Activated B cell treated with CpG ODN at 0.5 μM for 24 hours (primary cell): ENCODE measurements around the gene SKP1. TPM values are rescaled to one million over a fixed set of nuclear protein-coding genes. Genes with fewer than 3 reads are reported as not detected.
"Not testable (repeated sequence)": the region's sequence is repeated elsewhere in the genome, so short reads cannot be mapped to it uniquely, and the experiment has no call there.

ENCODE experiments used
- ATAC-seq: fragments of 200-7000 bp; cut with Tn5 transposase; one replicate; pipeline ENCODE4 v1.10.0; 2021; ENCODE audit warnings: low read depth, mild to moderate bottlenecking, moderate library complexity
- CTCF ChIA-PET: fragments of 350-600 bp; sonication (Branson Sonifier 250); formaldehyde crosslinking; loops from one replicate; lab custom pipeline; 2021; ENCODE audit warnings: antibody characterized with exemption; lab: Charles Lee
- POLR2A ChIA-PET: fragments of 350-600 bp; sonication (Branson Sonifier 250); formaldehyde crosslinking; loops from one replicate; lab custom pipeline; 2021; ENCODE audit warnings: antibody characterized with exemption; lab: Charles Lee
- DNase-seq: peaks from one replicate; pipeline ENCODE4 v3.0.0; 2022
- H3K27ac Mint-ChIP-seq: one replicate; pipeline ENCODE4 v1.8.0; 2020; ENCODE audit warnings: mixed read lengths
- H3K27me3 Mint-ChIP-seq: one replicate; pipeline ENCODE4 v1.8.0; 2021; ENCODE audit warnings: mixed read lengths
- H3K36me3 Mint-ChIP-seq: one replicate; pipeline ENCODE4 v1.8.0; 2021; ENCODE audit warnings: low read depth, mixed read lengths
- H3K4me1 Mint-ChIP-seq: one replicate; pipeline ENCODE4 v1.8.0; 2021; ENCODE audit warnings: mixed read lengths
- H3K4me3 Mint-ChIP-seq: one replicate; pipeline ENCODE4 v1.8.0; 2020; ENCODE audit warnings: mild to moderate bottlenecking, mixed read lengths
- H3K9me3 Mint-ChIP-seq: one replicate; pipeline ENCODE4 v1.8.0; 2020; ENCODE audit warnings: mixed read lengths
- intact Hi-C: fragments of 100-400 bp; cut with micrococcal nuclease; formaldehyde crosslinking; loops from one replicate; pipeline ENCODE4 v1.15.1; 2024
- total RNA-seq: library from RNA; stranded (reverse); gene quantifications from 2 replicates; pipeline ENCODE4 v1.2.3, GENCODE V29; 2022
- TF ChIP-seq, protein P1 (sequence below): fragments of 200-600 bp; IDR thresholded peaks from one replicate; pipeline ENCODE4 v1.8.0; 2022; ENCODE audit warnings: antibody characterized with exemption, mild to moderate bottlenecking

The SKP1 gene
- total RNA-seq, 1 donor from 2014 or later = 211 TPM

- no peak overlapping the region for H3K27ac Mint-ChIP-seq
- no peak overlapping the region for H3K4me3 Mint-ChIP-seq
- H3K9me3 Mint-ChIP-seq = peaks cover 2% of the 10 kb centered on the region
- POLR2A ChIA-PET = interaction anchor here (0.6 to 1.0 kb wide), 3 partner anchors 14 to 1059 kb away, joined by 3 read pairs; no protein-coding TSS in a partner anchor
- DNase-seq (no peak), ATAC-seq (no peak)
- no peaks in the 10 kb centered on the region for H3K27me3 Mint-ChIP-seq
- no peaks in the 10 kb centered on the region for H3K4me1 Mint-ChIP-seq
- intact Hi-C loops = no loop called here
- TF ChIP-seq, protein P1, sequence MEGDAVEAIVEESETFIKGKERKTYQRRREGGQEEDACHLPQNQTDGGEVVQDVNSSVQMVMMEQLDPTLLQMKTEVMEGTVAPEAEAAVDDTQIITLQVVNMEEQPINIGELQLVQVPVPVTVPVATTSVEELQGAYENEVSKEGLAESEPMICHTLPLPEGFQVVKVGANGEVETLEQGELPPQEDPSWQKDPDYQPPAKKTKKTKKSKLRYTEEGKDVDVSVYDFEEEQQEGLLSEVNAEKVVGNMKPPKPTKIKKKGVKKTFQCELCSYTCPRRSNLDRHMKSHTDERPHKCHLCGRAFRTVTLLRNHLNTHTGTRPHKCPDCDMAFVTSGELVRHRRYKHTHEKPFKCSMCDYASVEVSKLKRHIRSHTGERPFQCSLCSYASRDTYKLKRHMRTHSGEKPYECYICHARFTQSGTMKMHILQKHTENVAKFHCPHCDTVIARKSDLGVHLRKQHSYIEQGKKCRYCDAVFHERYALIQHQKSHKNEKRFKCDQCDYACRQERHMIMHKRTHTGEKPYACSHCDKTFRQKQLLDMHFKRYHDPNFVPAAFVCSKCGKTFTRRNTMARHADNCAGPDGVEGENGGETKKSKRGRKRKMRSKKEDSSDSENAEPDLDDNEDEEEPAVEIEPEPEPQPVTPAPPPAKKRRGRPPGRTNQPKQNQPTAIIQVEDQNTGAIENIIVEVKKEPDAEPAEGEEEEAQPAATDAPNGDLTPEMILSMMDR = no peak
- peaks cover 83% of the 10 kb centered on the region for H3K36me3 Mint-ChIP-seq
- CTCF ChIA-PET = no interaction called here
Measured at GRCh38 chr5:134161513-134162395, 15.0 kb downstream of the SKP1 start.

DNA sequence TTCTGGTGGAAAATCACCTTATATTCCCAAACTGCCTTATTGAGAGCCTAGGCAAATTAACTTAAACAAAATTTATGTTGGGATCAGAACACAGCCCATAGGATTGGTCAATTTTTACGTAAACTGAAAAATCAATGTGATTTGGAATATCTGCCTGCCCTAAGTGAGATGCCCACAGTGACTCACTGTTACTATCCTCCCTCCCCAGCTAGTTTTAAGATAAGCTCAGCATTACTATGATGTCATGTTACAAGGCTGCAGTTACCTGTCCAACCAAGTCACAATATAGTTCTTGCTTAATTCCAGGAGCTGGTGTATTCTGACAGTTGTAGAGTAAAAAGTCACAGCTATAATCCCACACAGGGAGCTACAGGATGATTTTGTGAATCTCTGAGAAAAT is 23.1 kb downstream of the SKP1 start:
- TF ChIP-seq, protein P1 = no peak
- intact Hi-C loops = no loop called here
- H3K4me1 Mint-ChIP-seq = no peaks in the 10 kb centered on the region
- CTCF ChIA-PET = interaction anchor here (1.1 to 23.1 kb wide), 3 partner anchors 30 to 136 kb away, joined by 3 to 502 read pairs (median 3); no protein-coding TSS in a partner anchor
- DNase-seq = no peak
- H3K4me3 Mint-ChIP-seq = no peak overlapping the region
- H3K27me3 Mint-ChIP-seq = no peaks in the 10 kb centered on the region
- POLR2A ChIA-PET = interaction anchor here (0.6 kb wide), 1 partner anchor 11 kb away, joined by 3 read pairs; no protein-coding TSS in a partner anchor
- H3K9me3 Mint-ChIP-seq = no peaks in the 10 kb centered on the region
- no peak overlapping the region for H3K27ac Mint-ChIP-seq
- H3K36me3 Mint-ChIP-seq = peaks cover 95% of the 10 kb centered on the region
- ATAC-seq = no peak

DNA sequence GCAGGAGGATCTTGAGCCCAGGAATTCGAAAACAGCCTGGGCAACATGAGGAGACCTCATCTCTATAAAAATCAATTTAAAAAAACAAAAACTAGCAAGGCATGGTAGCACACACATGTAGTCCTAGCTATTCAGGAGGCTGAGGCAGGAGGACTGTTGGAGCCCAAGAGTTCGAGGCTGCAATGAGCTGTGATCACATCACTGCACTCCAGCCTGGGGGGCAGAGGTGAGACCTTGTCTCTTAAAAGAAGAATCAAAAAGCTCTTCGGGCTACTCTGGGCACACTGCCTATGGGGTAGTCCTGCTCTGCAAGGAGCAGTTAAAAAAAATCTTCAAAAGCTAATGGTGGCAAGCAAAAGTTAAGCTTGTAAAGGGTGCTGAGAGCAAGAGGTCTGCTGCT is 23.5 kb downstream of the SKP1 start:
- intact Hi-C loops = no loop called here
- H3K27ac Mint-ChIP-seq = no peak overlapping the region
- POLR2A ChIA-PET = interaction anchor here (0.5 to 1.0 kb wide), 2 partner anchors 19 to 76 kb away, joined by 3 to 5 read pairs; no protein-coding TSS in a partner anchor
- ATAC-seq (no peak), DNase-seq (no peak)
- no peak overlapping the region for H3K4me3 Mint-ChIP-seq
- no peaks in the 10 kb centered on the region for H3K9me3 Mint-ChIP-seq
- CTCF ChIA-PET = interaction anchor here (1.1 to 23.1 kb wide), 3 partner anchors 30 to 136 kb away, joined by 3 to 502 read pairs (median 3); no protein-coding TSS in a partner anchor
- no peaks in the 10 kb centered on the region for H3K4me1 Mint-ChIP-seq
- no peaks in the 10 kb centered on the region for H3K27me3 Mint-ChIP-seq
- TF ChIP-seq, protein P1 = no peak
- H3K36me3 Mint-ChIP-seq = peaks cover 93% of the 10 kb centered on the region

DNA sequence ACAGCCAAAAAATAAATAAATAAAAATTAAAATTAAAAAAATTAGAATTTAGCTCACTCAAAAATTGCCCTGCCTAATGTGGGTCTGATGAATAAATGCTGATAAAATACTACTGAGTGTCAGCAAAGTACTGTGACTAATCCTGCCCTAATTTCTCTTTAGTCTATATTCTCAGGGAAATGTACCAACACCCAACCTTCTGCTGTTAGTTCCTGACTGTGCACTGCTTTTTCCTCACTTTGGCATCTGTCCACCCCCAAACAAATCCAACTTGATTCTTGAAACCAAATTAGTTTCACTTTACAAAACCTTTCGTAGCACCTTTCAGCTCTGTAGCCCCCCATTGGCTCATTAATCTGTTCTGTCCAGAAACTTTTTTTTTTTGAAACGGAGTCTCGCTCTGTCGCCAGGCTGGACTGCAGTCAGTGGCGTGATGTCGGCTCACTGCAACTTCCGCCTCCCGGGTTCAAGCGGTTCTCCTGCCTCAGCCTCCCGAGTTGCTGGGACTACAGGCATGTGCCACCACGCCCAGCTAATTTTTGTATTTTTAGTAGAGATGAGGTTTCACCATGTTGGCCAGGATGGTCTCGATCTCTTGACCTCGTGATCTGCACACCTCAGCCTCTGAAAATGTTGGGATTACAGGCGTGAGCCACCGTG is 24.4 kb downstream of the SKP1 start:
- H3K36me3 Mint-ChIP-seq = peaks cover 88% of the 10 kb centered on the region
- intact Hi-C loops, H3K9me3 Mint-ChIP-seq, H3K27me3 Mint-ChIP-seq, H3K4me3 Mint-ChIP-seq, ATAC-seq, H3K4me1 Mint-ChIP-seq, H3K27ac Mint-ChIP-seq, DNase-seq: not testable (repeated sequence)
- ChIA-PET POLR2A (interaction anchor here (0.6 to 1.0 kb wide), 3 partner anchors 20 to 122 kb away, joined by 3 to 5 read pairs (median 5); no protein-coding TSS in a partner anchor), CTCF (interaction anchor here (23.1 kb wide), 1 partner anchor 111 kb away, joined by 502 read pairs; no protein-coding TSS in a partner anchor)

- Mint-ChIP-seq H3K27me3 (no peaks in the 10 kb centered on the region), H3K4me1 (no peaks in the 10 kb centered on the region), H3K36me3 (peaks cover 87% of the 10 kb centered on the region), H3K27ac (no peak overlapping the region), H3K9me3 (no peaks in the 10 kb centered on the region), H3K4me3 (no peak overlapping the region)
- ChIA-PET CTCF (interaction anchor here (23.1 kb wide), 1 partner anchor 111 kb away, joined by 502 read pairs; no protein-coding TSS in a partner anchor), POLR2A (no interaction called here)
- DNase-seq = no peak
- ATAC-seq = no peak
- TF ChIP-seq, protein P1 = no peak
- intact Hi-C loops = no loop called here
Measured at GRCh38 chr5:134151723-134152122, 25.0 kb downstream of the SKP1 start.
